Upper lobe of left lung (tissue), 4 donors: ENCODE measurements around the gene KDM4B.

Experiments used
- CTCF ChIP-seq, 6 experiments: fragments of 450-650 bp in 4 of 6; fragments of 200-600 bp in 2 of 6; sonication (generic) in 2 of 6; IDR thresholded peaks; one replicate each; pipeline ENCODE4 v1.5.1; 2016 to 2019; ENCODE audit warnings: antibody characterized with exemption in 6 of 6
- POLR2A ChIP-seq, 4 donors: fragments of 450-650 bp; IDR thresholded peaks; one replicate each; pipeline ENCODE4 v1.5.1; 2016 to 2017; ENCODE audit warnings: antibody characterized with exemption in 4 of 4, mild to moderate bottlenecking in 2 of 4

GRCh38 chr19:5173993-5174392 is 205.1 kb downstream of the KDM4B start:
- TF ChIP-seq POLR2A (IDR thresholded peaks at IDR 0.05) (no peak), CTCF (IDR thresholded peaks at IDR 0.05) (no peak)
